KMS-11 (cell line): ENCODE measurements around the gene SERPINE1.

Experiments used
- H2AFZ ChIP-seq: fragments of 200-600 bp; sonication (generic); 2 replicates; pipeline ENCODE4 v1.6.1; 2016; ENCODE audit warnings: antibody characterized with exemption, mixed run types, low read depth
- H3K27ac ChIP-seq: fragments of 200-600 bp; sonication (generic); 2 replicates; pipeline ENCODE4 v1.6.1; 2016; ENCODE audit warnings: mild to moderate bottlenecking, mixed run types
- H3K27me3 ChIP-seq: fragments of 200-600 bp; sonication (generic); 2 replicates; pipeline ENCODE4 v1.6.1; 2017; ENCODE audit warnings: mild to moderate bottlenecking, low read depth, mixed run types, moderate library complexity; ENCODE audit not compliant: insufficient read depth
- H3K36me3 ChIP-seq: fragments of 200-600 bp; sonication (generic); 2 replicates; pipeline ENCODE4 v1.6.1; 2017; ENCODE audit warnings: mild to moderate bottlenecking, mixed run types; ENCODE audit not compliant: insufficient read depth
- H3K4me1 ChIP-seq: fragments of 200-600 bp; sonication (generic); 2 replicates; pipeline ENCODE4 v1.6.1; 2016; ENCODE audit warnings: mild to moderate bottlenecking, low read depth, mixed run types; ENCODE audit not compliant: poor library complexity, severe bottlenecking
- H3K4me2 ChIP-seq: fragments of 200-600 bp; sonication (generic); 2 replicates; pipeline ENCODE4 v1.7.0; 2016; ENCODE audit warnings: mild to moderate bottlenecking, mixed run types
- H3K4me3 ChIP-seq: fragments of 200-600 bp; sonication (generic); IDR thresholded peaks from 2 replicates; pipeline ENCODE4 v1.6.1; 2017; ENCODE audit warnings: low read depth, low read length, mixed read lengths; ENCODE audit not compliant: insufficient read depth
- H3K79me2 ChIP-seq: fragments of 200-600 bp; sonication (generic); 2 replicates; pipeline ENCODE4 v1.6.1; 2016; ENCODE audit warnings: low read depth, mixed run types; ENCODE audit not compliant: insufficient read depth
- H3K9ac ChIP-seq: fragments of 200-600 bp; sonication (generic); 2 replicates; pipeline ENCODE4 v1.6.1; 2016; ENCODE audit warnings: mild to moderate bottlenecking, mixed run types
- H4K20me1 ChIP-seq: fragments of 200-600 bp; sonication (generic); 2 replicates; pipeline ENCODE4 v1.6.1; 2016; ENCODE audit warnings: mild to moderate bottlenecking, mixed run types; ENCODE audit not compliant: insufficient read depth
- TF ChIP-seq, protein P1 (sequence below): fragments of 200-600 bp; sonication (generic); conservative IDR thresholded peaks from 2 replicates; pipeline ENCODE4 v1.6.1; 2017; ENCODE audit warnings: low read depth, mild to moderate bottlenecking, antibody characterized with exemption, low read length, moderate library complexity, mixed read lengths

The SERPINE1 gene

GRCh38 chr7:101137651-101138212 is 10.8 kb downstream of the SERPINE1 start:
- Histone ChIP-seq H3K4me1 (peaks cover 4% of the 10 kb centered on the region), H3K27me3 (peaks cover 88% of the 10 kb centered on the region), H2AFZ (no peak overlapping the region), H3K4me2 (no peak overlapping the region), H3K27ac (no peak overlapping the region), H3K4me3 (no peak overlapping the region), H3K9ac (no peak overlapping the region), H3K36me3 (no peaks in the 10 kb centered on the region), H4K20me1 (no peaks in the 10 kb centered on the region), H3K79me2 (no peaks in the 10 kb centered on the region)
- TF ChIP-seq, protein P1, sequence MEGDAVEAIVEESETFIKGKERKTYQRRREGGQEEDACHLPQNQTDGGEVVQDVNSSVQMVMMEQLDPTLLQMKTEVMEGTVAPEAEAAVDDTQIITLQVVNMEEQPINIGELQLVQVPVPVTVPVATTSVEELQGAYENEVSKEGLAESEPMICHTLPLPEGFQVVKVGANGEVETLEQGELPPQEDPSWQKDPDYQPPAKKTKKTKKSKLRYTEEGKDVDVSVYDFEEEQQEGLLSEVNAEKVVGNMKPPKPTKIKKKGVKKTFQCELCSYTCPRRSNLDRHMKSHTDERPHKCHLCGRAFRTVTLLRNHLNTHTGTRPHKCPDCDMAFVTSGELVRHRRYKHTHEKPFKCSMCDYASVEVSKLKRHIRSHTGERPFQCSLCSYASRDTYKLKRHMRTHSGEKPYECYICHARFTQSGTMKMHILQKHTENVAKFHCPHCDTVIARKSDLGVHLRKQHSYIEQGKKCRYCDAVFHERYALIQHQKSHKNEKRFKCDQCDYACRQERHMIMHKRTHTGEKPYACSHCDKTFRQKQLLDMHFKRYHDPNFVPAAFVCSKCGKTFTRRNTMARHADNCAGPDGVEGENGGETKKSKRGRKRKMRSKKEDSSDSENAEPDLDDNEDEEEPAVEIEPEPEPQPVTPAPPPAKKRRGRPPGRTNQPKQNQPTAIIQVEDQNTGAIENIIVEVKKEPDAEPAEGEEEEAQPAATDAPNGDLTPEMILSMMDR = no peak

GRCh38 chr7:101138213-101138870 is 11.4 kb downstream of the SERPINE1 start:
- Histone ChIP-seq H3K27me3 (peaks cover 87% of the 10 kb centered on the region), H3K79me2 (no peaks in the 10 kb centered on the region), H4K20me1 (no peaks in the 10 kb centered on the region), H3K4me1 (peaks cover 4% of the 10 kb centered on the region), H3K9ac (no peak overlapping the region), H3K4me3 (no peak overlapping the region), H3K4me2 (no peak overlapping the region; the same call in 1 of the 2 replicates), H3K27ac (no peak overlapping the region), H2AFZ (no peak overlapping the region), H3K36me3 (no peaks in the 10 kb centered on the region)
- TF ChIP-seq, protein P1 = peak; percentile 85

DNA sequence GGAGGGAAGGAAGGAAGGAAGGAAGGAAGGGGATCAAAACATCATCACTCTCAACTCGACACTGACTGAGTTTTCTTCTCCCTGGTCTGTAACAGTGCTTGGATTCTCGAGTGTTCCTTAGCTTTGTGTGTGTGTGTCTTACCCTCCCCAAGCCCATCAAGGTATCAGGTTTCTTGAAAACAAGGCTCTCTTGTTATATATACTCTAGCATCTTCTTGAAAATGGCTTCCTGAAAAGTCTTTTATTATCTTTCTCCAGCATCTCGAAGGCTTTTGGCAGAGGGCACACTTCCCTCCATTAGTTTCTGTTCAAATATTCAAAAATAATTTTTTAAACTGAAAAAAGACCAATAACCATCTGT is 13.4 kb downstream of the SERPINE1 start:
- H3K9ac ChIP-seq = no peak overlapping the region
- no peak overlapping the region for H3K4me3 ChIP-seq
- no peak overlapping the region for H3K27ac ChIP-seq
- peaks cover 76% of the 10 kb centered on the region for H3K27me3 ChIP-seq
- peaks cover 10% of the 10 kb centered on the region for H3K4me1 ChIP-seq
- no peaks in the 10 kb centered on the region for H3K36me3 ChIP-seq
- H3K79me2 ChIP-seq = no peaks in the 10 kb centered on the region
- no peak overlapping the region for H3K4me2 ChIP-seq
- no peaks in the 10 kb centered on the region for H4K20me1 ChIP-seq
- H2AFZ ChIP-seq = no peak overlapping the region
- TF ChIP-seq, protein P1 = no peak

DNA sequence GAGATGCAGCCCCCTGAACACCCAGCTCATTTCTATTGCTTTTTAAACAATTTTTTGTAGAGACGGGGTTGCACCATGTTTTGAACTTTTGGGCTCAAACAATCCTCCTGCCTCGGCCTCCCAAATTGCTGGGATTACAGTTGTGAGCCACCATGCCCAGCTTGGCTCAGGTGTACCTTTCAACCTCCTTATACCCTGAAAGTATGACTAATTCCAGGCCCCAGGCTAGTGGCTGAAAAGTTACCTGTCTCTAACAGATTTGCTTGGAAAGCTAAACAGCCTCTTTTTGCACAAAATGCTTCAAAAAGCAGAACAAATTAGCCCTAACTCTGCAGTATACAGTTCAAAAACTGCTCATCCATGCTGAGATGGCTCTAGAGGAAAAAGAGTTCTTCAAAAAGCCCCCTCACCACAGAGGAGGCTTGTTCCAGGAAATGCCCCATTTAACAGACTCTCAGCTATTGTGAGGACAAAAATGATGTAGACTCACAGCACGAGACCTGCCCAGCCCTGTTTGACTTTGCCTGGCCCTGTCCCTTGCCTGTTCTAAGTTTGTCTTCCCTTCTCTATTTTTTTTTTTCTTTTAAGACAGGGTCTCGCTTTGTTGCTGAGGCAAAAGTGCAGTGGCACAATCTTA is 14.0 kb downstream of the SERPINE1 start:
- H3K4me3 ChIP-seq = no peak overlapping the region
- H3K9ac ChIP-seq = no peak overlapping the region
- no peak overlapping the region for H2AFZ ChIP-seq
- H3K79me2 ChIP-seq = no peaks in the 10 kb centered on the region
- H3K36me3 ChIP-seq = no peaks in the 10 kb centered on the region
- H3K27me3 ChIP-seq = peaks cover 76% of the 10 kb centered on the region
- H3K27ac ChIP-seq = no peak overlapping the region
- TF ChIP-seq, protein P1 = no peak
- peaks cover 10% of the 10 kb centered on the region for H3K4me1 ChIP-seq
- H4K20me1 ChIP-seq = no peaks in the 10 kb centered on the region
- H3K4me2 ChIP-seq = no peak overlapping the region
